HL-60 (cell line): ENCODE measurements around the gene CPLX3.

Experiments used
- GABPA ChIP-seq: IDR thresholded peaks from 2 replicates; pipeline ENCODE4 v1.6.1; 2012; ENCODE audit warnings: low read depth
- POLR2AphosphoS5 ChIP-seq: IDR thresholded peaks from 2 replicates; pipeline ENCODE4 v1.6.1; 2012; ENCODE audit warnings: low read depth
- SPI1 ChIP-seq: IDR thresholded peaks from 2 replicates; pipeline ENCODE4 v1.6.1; 2012; ENCODE audit warnings: low read depth, mild to moderate bottlenecking, borderline replicate concordance
- TF ChIP-seq, protein P1 (sequence below): IDR thresholded peaks from 2 replicates; pipeline ENCODE4 v1.6.1; 2012; ENCODE audit warnings: low read depth; ENCODE audit not compliant: insufficient replicate concordance
- TF ChIP-seq, protein P2 (sequence below): IDR thresholded peaks from one replicate; pipeline ENCODE4 v1.5.1; 2011; ENCODE audit warnings: low read length, control low read depth, inconsistent platforms; ENCODE audit not compliant: insufficient read depth

DNA sequence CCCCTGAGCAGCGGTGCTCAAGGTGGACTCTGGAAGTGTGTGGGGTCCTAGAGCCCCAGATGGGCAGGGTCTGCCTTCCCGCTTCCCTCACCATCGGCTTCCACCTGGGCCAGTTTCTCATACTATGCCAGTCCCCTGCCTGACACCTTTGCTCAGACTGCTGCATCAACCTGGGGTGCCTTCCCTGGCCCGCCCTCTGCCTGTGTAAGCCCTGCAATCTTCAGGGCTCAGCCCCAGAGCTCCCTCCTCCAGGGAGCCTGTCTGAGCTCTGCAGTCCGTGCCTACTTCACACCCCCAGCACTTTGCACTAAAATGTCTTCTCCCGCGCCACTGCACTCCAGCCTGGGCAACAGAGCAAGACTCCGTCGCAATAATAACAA lies 31.5 kb upstream of the CPLX3 start:
- TF ChIP-seq, protein P1, sequence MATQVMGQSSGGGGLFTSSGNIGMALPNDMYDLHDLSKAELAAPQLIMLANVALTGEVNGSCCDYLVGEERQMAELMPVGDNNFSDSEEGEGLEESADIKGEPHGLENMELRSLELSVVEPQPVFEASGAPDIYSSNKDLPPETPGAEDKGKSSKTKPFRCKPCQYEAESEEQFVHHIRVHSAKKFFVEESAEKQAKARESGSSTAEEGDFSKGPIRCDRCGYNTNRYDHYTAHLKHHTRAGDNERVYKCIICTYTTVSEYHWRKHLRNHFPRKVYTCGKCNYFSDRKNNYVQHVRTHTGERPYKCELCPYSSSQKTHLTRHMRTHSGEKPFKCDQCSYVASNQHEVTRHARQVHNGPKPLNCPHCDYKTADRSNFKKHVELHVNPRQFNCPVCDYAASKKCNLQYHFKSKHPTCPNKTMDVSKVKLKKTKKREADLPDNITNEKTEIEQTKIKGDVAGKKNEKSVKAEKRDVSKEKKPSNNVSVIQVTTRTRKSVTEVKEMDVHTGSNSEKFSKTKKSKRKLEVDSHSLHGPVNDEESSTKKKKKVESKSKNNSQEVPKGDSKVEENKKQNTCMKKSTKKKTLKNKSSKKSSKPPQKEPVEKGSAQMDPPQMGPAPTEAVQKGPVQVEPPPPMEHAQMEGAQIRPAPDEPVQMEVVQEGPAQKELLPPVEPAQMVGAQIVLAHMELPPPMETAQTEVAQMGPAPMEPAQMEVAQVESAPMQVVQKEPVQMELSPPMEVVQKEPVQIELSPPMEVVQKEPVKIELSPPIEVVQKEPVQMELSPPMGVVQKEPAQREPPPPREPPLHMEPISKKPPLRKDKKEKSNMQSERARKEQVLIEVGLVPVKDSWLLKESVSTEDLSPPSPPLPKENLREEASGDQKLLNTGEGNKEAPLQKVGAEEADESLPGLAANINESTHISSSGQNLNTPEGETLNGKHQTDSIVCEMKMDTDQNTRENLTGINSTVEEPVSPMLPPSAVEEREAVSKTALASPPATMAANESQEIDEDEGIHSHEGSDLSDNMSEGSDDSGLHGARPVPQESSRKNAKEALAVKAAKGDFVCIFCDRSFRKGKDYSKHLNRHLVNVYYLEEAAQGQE = no peak
- TF ChIP-seq, protein P2, sequence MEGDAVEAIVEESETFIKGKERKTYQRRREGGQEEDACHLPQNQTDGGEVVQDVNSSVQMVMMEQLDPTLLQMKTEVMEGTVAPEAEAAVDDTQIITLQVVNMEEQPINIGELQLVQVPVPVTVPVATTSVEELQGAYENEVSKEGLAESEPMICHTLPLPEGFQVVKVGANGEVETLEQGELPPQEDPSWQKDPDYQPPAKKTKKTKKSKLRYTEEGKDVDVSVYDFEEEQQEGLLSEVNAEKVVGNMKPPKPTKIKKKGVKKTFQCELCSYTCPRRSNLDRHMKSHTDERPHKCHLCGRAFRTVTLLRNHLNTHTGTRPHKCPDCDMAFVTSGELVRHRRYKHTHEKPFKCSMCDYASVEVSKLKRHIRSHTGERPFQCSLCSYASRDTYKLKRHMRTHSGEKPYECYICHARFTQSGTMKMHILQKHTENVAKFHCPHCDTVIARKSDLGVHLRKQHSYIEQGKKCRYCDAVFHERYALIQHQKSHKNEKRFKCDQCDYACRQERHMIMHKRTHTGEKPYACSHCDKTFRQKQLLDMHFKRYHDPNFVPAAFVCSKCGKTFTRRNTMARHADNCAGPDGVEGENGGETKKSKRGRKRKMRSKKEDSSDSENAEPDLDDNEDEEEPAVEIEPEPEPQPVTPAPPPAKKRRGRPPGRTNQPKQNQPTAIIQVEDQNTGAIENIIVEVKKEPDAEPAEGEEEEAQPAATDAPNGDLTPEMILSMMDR = no peak
- TF ChIP-seq GABPA (no peak), POLR2AphosphoS5 (no peak), SPI1 (no peak)
